Stimulated activated CD8-positive, alpha-beta memory T cell treated with anti-CD3 and anti-CD28 coated beads, Interleukin-12 subunit alpha, Interleukin-12 subunit beta, amount 100 ng/mL, for 1 hour (primary cell): Measurements from ENCODE around the gene AZIN2.
A peak's percentile ranks its signal among the peaks of the same experiment; 100 is the strongest.
"Not testable (repeated sequence)": the region's sequence is repeated elsewhere in the genome, so short reads cannot be mapped to it uniquely, and the experiment has no call there.

Source experiments
- DNase-seq: peaks from one replicate; pipeline ENCODE4 v3.0.0-alpha.2; 2020; ENCODE audit warnings: low read depth

Gene AZIN2

DNA sequence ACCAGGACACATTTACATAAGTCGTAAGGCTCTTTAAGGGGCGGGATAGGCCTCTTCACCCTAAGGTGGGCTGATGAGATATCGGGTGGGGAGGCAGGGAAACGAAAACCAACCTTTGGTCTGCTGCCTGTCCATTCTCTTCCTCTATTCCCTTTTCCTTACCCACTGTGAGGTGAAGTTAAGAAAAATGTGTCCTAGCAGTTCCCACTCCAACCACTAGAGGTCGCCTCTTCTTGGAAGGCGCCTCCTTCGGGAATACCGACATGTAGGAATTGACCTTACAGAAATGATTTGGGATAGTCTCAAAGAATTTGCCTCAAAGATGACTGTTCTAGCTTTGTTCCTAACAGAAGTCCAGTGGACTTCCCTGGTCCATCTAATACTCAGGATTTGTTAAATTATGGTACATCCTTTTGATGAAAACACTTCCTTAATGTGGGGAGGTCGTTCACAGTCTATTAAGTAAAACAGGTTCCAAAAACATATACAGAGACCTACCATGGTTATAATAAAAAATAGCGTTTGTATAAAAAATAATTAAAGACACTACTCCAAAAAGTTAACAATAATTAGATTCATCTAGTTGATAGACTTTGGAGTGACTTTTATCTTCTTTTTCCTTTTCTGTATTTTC is 14.1 kb downstream of the AZIN2 start:
- no peak for DNase-seq

DNA sequence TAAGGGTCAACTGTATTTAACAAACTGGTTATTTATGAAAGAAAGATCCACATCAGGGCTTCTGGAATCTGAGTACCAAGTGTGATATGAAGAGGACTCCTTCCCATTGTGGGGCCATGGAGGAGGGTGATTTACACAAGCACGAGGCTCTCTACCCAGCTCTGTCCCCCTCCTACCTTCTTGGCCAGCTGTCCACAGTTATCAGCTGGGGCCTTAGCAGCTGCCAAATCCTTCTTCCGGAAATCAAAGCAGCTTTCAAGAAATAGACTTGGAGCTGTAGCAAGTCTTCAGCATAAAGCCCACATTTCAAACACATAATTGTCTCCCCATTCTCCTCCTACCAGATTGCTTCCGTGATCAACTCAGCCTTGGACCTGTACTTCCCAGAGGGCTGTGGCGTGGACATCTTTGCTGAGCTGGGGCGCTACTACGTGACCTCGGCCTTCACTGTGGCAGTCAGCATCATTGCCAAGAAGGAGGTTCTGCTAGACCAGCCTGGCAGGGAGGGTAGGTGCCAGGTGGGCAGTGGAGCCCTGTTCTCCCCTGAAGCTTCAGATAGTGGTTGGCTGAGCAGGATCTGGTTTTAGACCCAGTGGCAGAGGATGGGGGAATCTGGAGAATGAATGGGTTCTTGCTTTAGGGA is 15.5 kb downstream of the AZIN2 start:
- DNase-seq = no peak

DNA sequence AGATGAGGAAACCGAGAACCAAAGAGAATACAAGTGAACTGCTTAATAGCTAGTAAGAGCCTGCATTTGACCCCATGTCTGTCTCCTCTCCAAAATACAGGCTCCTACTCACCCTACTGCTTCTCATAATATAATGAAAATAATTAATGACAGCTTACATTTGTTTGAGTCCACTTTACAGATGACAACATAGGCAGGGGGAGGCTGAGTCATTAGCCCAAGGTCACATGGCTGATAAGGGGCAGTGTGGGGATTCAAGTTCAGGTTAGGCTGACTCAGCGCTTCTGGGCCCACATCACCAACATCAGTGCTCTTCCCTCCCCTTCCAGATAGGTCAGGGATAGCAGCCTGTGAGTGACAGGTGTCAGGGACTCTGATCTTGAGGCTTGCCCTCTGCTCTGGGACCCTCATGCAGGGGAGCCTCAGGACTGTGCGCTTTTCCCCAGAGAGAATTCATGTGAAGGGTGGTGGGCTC is 16.2 kb downstream of the AZIN2 start:
- no peak for DNase-seq

DNA sequence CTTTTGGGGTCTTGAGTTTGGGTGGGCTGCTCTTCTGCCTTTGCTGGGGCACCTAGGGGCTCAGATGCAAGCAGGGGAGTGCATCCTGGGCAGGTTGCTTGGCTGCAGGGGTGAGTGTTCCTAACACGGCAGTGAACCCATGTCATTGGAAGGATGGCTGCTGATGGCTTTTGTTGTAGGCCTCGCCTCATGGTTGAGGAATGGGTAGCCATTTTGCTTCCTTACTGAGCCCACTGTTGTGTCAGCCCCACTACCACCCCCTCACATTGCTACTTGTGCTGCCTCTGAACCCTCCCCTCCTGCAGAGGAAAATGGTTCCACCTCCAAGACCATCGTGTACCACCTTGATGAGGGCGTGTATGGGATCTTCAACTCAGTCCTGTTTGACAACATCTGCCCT is 16.8 kb downstream of the AZIN2 start:
- DNase-seq = no peak

DNA sequence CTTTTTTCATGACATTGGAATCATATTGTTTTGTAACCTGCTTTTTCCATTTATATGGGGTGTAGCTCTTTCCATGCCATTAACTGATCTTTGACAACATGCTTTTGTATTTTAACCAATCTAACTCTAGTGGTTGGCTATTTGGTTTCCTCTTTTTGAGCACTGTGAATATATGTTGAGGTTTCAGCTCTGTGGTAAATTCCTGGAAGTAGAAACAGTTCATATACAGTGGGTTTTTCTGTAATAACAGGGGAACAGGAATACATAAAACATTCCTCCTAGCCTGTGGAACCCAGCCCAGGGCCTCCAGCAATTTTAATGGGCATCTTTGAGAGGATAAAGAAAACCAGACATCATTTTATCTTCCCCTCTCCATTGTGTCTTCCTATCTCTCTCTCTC is 17.4 kb downstream of the AZIN2 start:
- DNase-seq = no peak

DNA sequence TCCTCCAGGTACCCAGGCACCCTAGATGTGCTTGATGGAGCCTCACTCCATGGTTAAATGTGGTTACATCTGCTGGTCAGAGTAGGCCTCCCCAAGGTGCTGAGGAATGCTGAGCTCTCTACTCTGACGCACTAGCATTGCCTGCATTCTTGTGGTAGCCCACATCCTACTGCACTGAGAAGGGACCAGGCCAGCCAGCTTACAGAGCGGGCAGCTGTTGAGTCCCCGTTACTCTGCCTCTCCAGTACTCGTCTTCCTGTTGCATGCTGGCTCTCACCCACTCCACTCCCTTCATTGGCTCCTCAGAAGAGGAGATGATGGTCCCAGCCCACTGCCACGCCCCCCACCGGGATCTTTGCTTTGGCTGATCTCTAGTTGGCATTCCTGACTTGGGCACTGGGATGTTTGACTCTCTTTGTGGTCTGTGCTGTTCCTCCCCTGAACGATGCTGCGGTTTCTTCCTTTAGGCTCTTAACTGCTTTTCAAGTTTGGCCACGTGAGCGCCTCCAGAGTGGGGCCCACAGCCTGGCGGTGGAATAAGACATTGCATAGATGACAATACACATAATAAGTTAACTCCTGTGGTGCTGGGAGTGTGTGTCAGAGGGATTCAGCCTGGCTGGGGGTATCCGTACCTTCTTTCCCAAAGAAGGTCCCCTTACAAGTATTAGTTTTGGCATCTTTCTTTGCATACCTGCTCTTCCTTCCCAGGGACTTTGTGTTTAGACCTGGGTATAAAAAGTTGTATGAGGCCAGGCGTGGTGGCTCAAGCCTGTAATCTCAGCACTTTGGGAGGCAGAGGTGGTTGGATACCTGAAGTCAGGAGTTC is 18.6 kb downstream of the AZIN2 start:
- peak; percentile 43 for DNase-seq

DNA sequence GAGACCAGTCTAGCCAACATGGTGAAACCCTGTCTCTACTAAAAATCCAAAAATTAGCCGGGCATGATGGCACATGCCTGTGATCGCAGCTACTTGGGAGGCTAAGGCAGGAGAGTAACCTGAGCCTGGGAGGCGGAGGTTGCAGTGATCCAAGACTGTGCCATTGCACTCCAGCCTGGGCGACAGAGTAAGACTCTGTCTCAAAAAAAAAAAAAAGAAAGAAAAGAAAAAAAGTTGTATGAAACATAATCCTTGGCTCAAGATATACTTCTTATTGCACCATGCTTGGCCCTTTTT is 19.1 kb downstream of the AZIN2 start:
- not testable (repeated sequence) for DNase-seq

DNA sequence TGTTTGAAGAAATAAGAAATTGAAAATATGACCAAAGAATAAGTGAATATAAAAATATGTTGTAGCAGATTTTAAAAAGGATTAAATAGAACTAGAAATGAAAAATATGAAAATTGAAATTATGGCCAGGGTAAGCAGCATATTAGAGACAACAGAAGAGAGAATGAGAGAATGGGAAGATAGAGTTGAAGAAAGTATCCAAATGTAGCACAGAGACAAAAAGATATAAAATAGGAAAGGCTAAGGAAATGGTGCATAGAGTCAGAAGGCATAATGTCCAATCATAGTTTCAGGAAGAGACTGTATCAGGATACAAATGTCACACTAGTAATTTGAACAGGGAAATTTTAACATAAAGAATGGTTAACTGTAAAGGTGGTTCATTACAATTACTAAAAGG is 29.5 kb downstream of the AZIN2 start:
- DNase-seq = no peak

DNA sequence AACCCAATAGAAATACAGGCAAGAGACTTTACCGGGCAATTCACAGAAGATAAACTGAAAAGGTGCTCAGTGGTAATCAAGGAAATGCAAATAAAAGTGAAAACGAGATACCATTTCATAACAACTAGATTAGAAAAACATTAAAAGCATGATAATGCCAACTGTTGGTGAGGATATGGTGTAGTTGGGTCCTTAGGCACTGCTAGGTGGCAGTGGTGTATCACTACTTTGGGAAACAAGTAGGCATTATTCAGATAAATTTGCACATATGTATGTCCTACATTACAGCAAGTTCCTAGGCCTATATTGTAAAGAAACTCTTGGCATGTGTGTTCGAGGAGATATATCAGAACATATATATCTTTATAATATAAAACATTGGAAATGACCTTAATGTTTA is 31.0 kb downstream of the AZIN2 start:
- no peak for DNase-seq

DNA sequence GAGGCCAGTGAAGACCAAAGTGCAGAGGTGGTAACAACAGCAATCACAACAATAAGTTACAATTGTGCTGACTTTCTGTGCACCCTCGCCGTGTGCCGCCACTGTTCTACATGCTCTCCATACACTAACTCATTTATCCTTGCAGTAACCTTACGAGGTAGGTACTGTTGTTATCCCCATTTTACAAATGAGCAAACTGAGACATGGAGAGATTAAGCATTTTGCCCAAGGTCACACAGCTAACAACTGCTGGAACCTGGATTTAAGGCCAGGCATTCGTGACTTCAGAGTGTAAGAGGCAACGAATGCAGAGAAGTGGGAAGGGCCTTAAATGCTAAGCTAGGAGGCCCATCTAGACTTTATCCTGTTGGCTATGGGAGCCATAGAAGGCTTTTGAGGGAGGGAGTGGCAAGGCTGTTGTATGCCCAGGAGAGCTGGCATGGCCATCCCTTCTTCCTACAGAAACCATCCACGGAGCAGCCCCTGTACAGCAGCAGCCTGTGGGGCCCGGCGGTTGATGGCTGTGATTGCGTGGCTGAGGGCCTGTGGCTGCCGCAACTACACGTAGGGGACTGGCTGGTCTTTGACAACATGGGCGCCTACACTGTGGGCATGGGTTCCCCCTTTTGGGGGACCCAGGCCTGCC is 36.6 kb downstream of the AZIN2 start:
- DNase-seq = no peak

DNA sequence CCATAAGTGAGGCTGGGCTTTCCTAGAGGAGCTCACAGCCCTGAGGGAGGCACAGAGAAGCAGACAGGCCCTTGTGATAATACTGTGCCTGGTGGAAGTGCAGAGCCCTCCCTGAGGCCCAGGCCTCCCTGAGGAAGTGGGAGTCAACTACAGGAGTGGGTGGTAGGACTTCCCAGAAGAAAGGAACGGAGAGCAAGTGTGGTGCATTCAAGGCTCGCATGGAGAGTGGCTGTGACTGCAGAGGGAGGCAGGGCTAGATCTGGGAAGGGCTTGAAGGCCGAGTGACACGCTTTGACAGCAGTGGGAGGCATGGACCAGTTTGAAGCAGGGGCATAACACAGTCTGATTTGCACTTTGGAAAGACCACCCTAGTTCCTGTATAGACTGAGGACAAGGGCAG is 37.3 kb downstream of the AZIN2 start:
- no peak for DNase-seq

DNA sequence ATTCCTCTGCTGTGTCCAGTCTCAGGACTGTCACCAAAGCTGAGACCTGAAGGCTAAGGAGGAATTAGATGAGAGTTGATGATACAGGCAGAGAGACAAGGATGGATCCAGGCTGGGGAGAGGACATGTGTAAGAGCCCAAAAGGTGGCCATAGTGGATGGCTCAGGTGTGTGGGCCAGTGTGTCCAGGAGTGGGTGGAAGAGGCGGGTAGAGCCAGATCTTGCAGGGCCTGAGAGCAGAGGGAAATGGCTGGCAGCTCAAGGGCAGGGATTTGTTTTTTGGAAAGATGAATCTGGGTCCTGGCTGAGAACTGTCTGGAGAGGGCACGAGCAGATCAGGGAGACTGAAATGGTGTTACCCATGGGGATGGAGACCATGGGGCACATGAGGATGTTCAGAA is 38.1 kb downstream of the AZIN2 start:
- DNase-seq = no peak

DNA sequence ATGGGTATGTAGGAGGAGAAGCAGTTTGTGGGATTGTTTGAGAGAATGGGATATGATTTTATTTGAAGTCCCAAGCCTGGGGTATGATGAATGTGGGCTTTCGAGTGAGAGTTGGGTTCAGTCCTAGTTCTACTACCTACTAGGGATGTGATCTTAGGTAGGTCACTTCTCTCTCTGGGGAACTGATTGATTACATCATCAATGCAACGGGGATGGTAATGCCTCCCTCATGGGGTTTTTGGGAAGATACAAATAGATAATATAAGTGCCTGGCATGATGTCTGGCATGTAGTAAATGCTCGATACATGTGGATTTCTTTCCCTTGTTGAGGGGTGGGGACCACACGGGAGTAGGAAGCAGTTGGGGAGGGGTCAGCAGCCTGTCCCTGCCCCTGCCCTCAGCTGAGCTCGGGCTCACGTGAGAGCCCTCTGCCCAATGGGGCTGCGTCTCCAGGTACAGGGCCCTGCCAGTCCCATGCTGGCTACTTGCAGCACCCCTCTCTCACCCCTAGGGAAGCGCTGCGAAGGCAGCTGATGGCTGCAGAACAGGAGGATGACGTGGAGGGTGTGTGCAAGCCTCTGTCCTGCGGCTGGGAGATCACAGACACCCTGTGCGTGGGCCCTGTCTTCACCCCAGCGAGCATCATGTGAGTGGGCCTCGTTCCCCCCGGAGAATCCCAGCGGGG is 38.7 kb downstream of the AZIN2 start:
- no peak for DNase-seq

DNA sequence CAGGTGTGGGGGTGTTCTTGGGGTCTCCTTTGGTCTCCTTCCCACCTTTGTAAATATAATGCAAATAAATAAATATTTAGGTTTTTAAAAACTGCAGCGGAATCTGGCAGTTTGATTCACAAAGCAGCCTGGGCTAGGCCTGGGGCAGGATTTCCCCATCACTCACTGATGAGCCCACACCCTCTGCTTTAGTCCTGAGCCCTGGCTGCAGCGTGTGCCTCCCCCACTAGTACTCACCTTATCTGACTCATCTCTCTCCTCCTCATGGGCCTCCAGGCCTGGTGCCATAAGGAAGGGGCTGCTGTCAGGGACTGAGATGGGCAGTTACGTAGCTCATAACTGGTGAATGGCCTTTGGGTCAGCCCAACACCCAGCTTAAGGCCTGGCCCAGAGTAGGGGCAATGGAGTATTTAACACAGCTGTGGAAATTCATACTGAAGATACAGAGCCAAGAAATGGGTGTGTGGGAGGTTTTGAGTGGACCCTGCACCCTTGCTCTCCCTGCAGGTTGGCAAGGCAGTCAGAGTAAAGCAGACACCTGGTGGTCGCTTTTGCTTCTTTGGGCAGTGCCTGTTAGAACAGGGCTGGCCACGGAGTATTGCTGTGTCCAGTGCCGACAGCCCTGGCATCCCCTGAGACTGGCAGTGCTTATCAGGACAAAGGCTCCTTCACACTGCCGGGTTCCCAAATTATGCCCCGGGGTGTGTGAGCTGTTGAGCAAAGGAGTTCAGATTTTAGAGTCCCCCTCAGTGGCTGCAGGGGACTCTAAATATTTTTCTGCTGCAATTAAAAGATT is 39.7 kb downstream of the AZIN2 start:
- no peak for DNase-seq

DNA sequence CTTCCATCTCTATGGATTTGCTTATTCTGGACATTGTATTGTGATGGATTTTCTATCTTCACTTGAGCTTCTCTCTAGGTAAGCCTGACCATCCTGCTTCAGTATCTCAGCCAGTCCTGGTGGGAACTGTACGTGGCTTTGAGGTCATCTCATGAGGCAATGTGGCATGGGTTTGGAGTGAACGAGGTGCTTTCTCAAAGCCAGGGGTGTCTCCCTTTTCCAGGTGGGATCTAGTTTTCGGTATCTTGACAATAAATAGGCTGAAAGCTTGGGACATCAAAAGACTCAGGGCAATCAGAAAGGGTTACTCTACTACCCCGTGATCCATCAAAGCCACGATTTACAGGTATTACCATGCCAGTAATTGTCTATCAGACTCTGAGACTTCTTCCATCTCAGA is 40.8 kb downstream of the AZIN2 start:
- DNase-seq = no peak

DNA sequence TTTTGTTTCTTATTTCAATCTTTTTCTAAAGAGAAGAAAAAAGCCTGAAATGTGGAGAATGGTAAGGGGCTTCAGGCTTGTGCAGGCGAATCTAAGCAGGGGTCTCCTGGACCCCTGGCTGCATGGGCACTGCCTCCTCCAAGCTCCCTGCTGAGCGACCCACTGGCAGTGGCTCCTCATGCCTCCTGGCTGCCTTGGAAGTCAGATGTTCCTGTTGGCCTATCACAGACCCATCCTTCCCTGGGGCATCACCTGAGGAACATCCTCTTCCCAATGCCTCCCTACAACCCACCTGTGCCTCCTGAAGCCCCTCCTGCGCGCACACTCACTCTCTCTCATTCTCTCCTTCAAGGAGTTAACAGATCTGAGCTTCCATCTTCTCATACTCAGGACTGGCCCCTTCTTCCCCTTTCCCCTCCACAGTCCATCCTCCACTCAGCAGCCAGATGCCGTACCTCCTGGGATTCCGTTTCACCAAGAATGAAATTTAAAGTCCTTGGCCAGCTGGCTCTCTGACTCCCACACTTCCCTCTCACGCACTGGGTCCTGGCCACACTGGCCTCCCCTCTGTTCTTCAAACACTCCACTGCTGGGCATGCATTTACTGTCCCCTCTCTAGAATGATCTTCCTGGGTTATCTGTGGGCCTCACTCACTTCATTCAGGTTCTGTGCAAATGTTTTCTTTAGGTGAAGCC is 41.7 kb downstream of the AZIN2 start:
- DNase-seq = no peak

DNA sequence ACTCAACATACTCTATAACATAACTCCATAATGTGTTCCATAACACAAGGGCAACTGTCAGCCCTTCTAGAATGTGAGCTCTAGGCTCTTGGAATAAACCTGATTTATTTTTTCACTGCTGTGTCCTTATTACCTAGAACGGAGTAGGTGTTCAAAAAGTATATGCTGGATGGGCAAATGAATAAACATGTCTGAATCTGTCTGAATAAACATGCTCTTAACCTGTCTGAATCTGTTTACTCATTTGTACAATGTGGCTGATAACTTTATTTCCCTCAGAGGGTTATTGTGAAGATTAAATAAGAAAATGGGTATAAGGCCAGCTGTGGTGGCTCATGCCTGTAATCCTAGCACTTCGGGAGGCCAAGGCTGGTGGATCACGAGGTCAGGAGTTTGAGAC is 42.3 kb downstream of the AZIN2 start:
- DNase-seq = no peak

DNA sequence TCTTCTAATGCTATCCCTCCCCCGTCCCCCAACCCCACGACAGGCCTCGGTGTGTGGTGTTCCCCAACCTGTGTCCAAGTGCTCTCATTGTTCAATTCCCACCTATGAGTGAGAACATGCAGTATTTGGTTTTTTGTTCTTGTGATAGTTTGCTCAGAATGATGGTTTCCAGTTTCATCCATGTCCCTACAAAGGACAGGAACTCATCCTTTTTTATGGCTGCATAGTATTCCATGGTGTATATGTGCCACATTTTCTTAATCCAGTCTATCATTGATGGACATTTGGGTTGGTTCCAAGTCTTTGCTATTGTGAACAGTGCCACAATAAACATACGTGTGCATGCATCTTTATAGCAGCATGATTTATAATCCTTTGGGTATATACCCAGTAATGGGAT is 43.7 kb downstream of the AZIN2 start:
- not testable (repeated sequence) for DNase-seq

DNA sequence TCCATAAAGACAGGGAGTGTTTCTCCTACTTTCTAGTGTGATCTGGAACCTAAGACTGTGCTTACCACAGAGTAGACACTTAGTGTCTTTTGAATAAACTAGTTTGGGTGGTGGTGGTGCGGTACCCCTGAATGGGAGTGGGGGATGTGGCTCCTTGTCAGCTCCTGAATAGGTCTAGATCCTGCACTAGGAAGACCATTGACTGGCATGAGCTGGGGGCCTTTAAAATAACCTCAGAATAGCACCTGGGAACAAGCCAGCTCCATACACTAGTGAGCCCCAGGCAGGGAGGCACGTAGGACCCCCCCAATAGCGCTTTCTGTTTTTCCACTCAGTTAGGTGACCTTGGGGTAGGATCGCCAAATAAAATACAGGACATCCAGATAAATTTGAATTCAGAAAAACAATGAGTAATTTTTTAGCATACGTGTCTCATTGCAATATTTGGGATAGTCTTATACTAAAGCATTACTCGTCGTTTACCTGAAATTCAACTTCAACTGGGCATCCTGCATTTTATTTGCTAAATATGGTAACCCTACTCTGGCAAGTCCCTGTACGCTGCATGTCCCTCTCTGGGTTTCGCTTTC is 45.6 kb downstream of the AZIN2 start:
- no peak for DNase-seq

DNA sequence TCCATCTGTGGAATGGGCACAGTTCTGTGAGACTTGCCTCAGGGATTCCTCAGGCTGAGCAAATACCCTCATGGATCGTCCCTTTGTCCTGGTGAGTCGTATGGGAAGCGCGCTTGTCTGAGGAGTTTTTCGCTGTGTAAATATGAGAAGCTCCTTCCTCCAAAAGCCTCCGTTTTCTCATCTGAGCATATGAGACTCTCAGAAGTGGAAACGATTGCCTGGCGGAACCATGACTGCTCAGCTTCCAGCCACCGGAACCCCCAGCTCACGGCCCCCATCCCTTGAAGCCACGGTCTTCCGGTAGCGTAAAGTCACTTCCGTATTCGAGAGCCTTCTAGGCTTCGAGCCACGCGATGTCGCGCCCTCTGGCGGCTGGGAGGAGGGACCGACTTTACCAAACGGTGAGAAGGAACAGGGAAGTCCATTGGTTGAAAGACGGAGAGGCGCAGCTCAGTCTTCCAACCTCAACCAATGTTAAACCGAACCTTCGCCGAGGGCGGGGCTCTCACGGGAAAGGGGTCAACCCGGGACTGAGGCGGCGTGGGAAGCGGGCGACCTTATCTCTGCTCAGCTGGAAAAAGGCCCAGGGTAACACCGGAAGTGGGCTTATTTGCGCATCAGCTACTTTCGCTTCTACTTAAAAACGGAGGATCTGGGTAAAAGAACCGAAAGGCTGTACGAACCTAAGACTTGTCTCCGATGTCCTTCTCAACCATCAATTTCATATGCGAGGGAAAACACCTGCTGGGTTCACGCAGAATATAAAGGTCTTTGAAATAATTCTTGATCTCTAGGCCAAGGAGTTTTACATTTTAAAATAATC is 46.3 kb downstream of the AZIN2 start:
- peak; percentile 98 for DNase-seq
